HG03460 (cell line): ENCODE results near the gene CEP112.

Experiments used
- ATAC-seq: cut with Tn5 transposase; IDR thresholded peaks from one replicate; pipeline ENCODE4 v1.9.1; 2021; ENCODE audit not compliant: unreplicated experiment

The CEP112 gene

DNA sequence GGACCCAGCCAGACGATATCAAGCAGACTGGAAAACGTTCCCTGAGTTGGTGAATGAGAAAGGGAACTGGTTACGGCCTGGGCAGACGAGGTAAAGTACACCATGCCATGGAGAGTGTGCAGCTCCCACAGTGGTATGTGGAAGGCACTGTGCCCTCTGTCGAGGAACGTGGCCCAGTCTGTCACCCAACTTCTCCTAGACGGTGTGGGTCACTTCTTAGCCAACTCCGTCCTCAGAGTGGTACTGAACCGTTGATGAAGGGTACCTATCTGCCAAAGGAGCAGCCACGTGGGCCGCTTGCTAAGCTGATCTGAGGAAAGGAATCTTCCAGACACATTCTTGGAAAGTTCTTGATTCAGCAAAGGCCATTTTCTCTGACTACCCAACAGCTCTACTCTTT is 574.4 kb downstream of the CEP112 start:
- no peak for ATAC-seq

DNA sequence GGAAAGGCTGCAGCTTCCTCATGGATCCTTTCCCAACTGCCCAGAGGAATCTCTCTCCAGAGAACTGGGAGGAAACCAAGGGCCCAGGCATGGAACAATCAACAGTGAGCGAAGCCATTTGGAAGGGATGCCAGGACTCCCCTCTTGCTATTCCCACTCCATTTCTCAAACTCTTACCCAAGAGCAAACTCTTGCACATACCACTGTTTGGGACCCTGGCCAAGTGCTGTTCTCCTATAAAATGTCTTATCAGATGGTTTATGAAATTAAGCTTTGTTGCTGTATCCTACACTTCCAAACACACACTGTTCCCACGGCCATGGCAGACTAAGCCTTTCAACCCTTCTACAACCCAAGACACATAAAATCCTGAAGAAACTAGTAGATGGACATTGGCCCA is 582.2 kb downstream of the CEP112 start:
- ATAC-seq, result no peak

DNA sequence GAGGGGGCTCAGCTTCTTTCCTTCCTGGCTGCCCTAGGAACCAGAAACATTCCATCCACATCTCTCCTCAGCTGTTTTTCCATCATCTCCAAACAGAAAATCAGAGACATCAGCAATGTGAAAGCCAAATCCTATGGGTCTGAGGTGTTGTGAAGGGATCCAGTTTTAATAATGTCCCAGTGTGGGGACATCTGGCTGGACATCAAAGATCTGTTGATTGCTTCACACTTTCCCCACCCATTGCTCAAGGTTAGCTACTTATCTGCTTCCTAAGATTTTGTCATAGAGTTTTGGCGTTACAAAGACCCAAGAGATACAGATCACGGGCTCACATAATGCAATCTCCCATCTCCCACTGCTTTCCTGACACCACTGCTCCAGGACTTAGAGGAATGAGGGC is 582.6 kb downstream of the CEP112 start:
- no peak for ATAC-seq

DNA sequence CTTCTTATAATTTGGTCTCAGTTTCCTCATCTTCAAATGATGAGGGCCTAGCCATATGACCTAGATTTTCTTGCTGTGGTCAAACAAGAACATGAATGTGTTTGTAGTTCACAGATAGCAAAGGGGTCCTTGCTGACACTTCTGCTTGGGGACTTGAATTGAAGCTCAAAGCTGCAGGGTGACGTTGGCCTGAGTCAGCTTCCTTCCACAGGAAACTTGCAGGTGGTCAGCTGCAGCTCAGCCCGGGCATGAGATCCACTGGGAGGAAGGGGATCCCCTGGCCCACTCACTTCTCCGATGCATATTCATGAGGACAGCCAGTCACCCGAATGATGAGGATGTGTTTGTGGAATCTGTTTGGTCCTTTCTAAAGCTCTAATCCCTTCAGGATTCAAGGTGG is 587.9 kb downstream of the CEP112 start:
- no peak for ATAC-seq

DNA sequence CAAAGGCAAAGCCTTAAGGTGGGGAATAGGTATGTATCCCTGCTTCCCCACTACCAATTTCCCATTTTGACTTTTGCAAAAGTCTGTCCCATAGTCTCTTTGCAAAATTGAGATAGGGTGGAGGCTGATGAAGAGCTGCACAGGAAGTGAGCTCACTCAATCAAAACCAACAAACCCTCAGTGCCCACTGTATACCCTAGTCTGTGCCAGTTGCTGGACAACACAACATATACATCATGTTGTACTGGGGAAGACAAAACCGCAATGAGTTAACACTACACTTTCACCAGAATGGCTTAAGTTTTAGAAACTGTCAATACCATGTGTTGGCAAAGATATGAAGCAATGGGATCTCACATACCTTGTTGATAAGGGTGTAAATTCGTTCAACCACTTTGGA is 590.1 kb downstream of the CEP112 start:
- ATAC-seq, result no peak

DNA sequence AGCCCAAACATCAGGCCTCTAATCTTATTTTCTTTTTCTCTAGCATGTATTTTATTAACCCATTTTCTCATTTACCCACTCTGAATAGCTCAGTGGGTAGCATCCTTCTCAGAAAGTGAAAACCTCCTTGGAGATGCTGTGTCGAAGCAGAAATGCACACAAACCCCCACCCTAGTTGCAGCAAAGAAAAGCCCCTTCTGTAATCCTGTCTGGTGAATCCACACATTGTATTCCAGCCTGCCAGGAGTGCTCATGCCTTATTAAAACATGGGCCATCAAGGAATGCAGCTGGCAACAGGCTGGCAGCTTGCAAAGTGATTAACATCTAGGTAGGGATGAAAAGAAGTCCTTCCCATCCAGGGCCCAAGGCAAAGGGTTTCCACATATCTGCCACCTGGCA is 590.8 kb downstream of the CEP112 start:
- no peak for ATAC-seq

DNA sequence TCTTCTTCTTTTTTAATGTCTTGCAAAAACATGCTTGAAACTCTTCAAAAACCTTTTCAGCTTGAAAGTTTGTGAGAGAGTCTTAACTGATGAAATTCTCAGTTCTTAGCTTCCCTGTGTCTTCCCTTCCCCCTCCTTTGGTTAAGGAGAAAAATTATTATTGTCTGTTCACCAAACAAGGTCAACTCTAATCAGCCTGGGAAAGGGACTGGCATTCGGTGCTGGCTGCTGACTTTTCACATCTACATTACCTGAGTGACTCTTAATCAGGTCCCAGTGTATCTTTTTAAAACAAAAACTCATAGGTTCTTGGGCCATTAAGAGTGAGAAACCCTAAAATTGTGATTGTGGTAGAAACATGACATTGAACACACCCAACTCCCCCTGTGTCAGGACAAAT is 591.4 kb downstream of the CEP112 start:
- no peak for ATAC-seq

DNA sequence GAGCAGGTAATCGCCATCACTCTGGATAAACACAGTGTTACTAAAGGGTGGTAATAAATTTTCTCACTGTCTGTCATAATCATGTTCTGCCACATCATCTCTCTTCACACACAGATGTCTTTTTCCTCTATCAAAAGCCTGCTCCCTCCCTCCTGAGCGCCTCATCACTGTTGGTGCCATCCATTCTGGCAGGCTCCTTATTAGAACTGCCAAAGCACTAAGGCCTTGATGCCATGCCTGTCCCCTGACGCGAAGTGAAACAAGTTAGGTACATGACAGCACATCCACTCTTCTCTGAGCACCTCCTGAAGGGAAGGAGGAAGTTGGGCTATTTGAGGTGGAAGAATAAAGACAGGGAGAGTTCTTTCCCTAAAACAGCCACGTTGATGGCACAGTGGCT is 592.3 kb downstream of the CEP112 start:
- no peak for ATAC-seq

DNA sequence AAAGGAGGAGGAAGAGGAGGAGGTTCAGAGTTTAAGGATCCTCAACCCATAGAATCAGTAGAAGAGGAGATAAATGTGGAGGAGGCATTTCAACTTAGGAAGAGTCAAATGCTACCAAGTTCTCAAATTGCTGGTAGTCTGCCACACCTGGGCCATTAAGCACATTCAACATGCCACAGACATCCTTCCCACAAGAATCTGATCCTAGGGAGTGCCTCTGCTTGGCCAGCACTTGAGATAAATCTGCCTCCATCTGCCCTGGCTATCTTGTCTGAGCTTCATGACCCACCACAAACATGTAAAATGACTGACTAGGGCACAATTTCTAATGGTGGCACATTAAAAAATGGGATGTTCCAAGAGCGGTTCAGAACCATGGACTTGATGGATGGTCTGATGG is 593.2 kb downstream of the CEP112 start:
- no peak for ATAC-seq

DNA sequence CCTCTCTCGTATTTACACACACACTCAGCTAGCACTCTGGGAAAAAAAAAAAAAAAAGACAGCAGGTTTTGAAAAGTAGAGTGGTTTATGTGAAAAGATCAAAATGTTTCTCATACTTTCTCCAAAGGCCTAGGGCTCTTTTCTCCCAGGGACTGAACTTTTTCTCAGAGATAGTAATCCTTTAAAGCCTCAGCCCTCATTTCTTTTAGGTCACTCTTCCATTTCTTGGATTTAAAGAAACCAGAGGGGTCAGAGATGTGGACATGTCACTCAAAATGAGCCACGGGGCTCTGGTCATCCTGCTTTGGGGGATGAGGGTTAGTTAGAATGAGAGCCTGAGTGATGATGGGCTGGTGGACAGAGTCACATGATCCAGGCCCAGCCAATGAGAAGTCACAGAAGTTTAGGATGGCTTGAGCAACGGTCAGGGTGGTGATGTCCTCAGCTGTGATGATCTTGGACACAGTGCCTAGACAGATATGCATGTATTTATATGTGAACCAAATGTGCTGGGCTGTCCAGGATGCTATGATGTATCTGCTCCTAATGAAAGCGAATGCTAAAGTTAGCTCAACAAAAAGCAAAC is 596.8 kb downstream of the CEP112 start:
- ATAC-seq, result no peak

DNA sequence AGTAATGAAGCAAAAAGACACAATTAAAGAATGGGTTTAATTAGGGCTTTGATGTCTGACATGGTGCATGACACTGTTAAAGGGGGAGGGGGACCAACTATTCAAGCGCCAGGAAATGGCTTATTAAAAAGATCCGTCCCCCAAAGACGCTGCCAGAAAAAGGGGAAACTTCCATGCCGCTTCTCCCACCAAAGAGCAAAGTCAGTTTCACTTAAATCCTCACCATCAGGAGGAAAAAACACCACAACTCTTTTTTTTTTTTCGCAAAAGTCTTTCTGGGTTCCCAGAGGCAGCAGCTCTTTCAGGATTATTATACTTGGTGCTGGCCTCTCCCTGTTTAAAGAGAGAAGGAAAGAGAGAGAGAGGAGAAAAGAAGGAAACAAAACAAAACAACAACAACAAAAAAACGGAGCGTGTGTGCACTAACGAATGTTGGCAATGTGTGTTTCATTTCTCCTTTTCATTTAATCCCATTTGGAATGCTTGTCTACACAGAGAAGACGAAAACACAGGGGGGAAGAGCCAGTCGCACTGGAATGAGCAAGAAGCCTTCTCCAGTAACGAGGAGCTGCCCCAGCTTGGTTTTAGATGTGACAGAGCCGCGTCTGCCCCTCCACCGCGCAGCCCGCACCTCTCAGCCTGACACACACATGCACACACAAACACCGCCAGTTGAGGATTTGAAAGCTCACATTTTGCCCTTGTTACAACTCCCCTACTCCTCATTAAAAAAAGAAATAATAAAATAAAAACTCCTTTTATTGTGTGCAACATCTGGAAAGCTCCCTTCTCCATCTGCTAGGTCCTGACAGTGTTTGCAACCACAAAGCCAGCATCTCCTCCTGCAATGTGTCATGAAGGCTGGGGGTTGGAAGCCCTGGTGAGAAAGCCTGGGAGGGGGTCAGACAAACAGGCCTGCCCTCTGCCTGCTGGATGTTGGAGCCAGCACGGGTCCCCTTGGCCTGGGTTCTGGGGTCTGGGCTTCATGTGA is 597.8 kb downstream of the CEP112 start:
- ATAC-seq, result no peak

DNA sequence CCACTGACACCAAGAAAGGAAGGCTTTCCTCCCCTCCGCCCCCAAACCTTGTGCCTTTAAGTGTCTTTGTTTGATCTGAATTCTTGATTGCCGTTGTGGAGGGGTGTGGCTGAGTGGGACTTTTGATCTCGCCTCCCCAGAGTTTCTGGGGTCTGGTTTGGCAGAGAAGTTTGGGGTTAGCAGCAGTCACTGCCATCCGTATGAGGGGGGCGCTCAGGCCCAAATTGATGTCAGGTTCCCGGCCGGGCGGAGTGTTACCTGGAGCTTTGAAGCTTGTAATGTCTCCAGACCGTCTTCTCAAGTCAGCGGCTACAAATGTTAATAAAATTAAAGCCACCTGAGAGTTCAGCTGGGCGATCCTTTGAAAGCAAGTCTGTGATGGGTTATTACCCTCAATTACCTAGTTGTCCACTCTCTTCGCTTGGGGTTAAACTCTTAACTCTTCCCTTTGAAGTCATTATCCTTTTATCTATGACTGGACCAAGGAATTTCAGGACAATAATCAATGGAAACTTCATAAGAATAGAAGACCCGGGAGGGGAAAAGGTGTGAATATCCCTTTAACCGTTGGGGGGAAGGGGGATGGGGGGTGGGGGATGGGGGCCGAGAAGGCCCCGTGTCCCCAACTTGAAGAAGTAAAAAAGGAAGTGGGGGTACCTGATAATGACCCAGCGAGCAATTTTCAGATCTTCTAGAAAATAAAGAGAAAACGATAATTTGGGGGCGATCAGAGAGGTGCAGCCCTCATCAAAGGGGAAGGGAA is 598.7 kb downstream of the CEP112 start:
- ATAC-seq, result no peak

DNA sequence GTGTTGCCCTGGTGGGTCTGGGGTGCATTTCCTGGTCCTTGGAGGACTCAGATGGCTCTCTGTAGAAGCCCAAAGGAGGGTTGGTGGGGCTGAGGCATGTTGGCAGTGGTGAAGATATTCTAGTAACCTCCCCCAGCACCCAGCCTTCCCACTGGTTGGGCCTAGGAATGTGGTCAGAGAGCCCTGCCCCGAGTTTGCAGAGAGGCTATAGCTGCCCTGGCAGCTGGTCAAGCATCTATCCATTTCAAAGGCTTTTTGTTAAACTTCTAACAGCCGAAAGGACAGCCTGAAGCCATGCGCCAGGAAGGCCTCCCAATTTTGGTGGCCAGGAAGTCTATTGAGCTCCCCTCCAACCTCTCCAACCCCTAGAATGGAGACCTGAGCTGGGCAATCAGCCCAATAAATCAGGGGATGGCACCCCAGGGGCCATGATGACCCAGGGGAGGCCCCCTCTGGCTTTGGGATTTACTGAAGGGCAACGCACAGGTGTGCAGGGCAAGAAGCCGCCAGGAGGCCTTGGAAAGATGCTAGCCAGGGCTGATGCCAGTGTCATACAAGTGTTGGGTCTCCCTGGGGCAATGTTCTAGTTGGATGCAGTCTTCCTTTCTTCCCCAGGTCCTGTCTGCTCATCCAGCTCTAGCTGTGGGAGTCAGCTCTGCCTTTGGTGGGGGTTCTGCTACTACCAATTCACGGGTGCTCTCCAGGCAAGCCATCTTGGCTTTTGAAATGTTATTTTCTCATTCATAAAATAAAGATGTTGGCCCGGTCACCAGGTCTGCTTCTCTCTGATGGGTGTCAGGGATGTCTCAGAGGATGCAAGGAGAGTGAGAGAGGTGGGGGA is 599.6 kb downstream of the CEP112 start:
- no peak for ATAC-seq

DNA sequence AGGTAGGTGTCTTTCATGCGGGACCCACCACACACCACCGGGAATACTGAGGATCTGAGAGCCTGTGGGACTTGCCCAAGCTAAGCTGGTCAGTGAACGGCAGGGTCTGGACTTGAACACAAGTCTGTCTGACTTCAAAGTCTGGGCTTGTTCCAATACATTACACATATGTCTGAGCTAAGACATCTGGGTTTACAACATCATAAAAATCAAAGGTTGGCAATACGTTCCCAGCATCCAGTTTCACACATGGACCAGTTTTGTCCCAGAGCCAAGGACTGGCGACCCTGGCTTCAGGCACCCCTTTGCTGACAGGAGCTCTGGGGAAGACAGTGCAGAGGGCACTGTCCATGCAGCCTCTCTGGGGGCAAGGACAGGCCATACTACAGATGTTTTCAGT is 602.6 kb downstream of the CEP112 start:
- ATAC-seq, result no peak

DNA sequence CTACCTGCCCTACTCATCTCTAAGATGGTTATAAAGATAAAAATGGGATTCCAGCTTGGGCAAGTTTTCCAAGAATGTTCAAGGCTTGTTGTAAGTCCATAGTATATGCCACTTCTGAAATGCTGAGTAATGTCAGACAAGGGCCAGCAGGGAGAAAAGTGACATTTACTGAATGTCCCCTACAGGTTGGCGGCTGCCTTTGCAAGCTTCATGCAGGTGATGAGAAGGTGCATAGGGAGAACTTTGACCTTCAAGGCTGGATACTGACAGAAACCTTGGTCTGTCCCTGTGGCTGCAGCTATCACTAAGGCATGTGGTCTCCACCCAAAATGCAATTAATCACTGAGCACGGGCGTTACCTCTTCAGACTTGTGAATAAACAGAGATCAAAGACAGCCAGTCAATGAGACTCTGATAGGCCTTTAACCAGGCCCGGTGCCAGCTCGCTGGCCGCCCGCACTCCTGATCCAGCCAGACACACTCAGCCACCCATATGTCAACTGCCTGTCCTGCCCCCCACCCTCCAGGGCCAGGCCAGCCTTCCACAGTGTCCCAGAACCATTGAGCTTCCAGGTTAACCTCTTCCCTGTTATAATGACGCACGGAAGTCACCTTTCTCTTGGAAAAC is 603.6 kb downstream of the CEP112 start:
- ATAC-seq, result no peak

DNA sequence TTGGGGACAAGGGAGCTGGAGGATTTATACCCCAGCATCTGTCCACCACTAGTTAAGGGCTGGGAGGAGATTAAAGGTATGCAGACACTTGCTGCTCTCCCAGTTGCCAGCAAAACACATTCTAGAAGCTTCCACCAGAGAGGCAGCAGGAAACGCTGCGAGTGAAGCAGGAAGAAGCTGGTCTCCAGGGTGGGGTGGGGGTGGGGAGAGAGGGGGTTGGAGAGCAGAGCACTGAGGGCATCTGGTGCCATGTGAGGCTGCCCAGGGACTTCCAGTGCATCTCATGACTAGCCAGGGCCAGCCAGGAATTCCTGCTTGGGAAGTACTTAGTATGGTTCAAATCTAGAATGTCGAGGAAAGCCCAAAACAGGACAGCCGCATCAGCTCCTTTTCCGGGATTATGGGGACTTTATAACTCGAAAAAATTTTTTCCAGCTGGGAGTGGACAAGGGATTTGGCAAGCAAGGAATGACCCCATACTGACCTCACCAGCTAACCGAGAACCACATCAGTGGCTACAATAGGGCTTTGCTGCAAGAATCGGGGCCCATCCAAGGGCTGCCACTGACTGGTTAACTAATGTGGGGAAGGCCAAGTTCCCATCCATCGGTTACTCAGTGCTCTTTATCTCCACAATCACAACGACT is 604.3 kb downstream of the CEP112 start:
- no peak for ATAC-seq

DNA sequence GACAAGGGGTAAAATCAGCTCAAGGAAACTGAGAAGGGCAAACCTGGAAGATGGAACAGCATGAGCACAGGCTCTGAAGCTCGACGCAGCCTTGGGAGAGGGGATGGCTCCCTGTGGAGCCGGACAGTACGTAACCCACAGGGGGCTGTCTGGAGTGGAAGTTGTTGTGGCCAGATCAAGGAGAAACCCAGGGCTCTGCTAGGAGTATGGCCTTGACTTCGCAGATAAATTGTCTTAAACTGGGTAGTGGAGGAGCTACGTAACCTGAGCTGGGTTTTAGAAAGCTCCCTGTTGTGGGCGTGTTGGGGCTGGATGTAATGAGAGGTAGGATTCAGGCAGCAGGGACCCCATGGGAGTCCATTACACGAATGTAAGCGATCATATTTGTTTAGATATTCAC is 605.0 kb downstream of the CEP112 start:
- no peak for ATAC-seq
